Right renal pelvis (tissue), 4 donors: Measurements from ENCODE around the gene SGSM2. TPM values are rescaled to one million over a fixed set of nuclear protein-coding genes. Genes with fewer than 3 reads are reported as not detected.
A peak's percentile ranks its signal among the peaks of the same experiment; 100 is the strongest.
"Not testable (repeated sequence)": the region's sequence is repeated elsewhere in the genome, so short reads cannot be mapped to it uniquely, and the experiment has no call there.

Experiments
- DNase-seq, 4 donors: peaks; one replicate each; pipeline ENCODE4 v3.0.0-alpha.2; 2013; ENCODE audit warnings: low read depth in 4 of 4, low spot score in 3 of 4, missing footprints in 1 of 4
- polyA plus RNA-seq, 4 donors: library from polyadenylated mRNA; unstranded; fragments of 120-200 nt; gene quantifications; one replicate each; pipeline ENCODE4 v1.2.1, GENCODE V29; 2013; ENCODE audit not compliant: insufficient read length in 4 of 4

The SGSM2 gene
- polyA plus RNA-seq: 10 to 100 TPM; 60.9 to 78.0 (median 68.4) TPM

GRCh38 chr17:2336852-2337543, at the start of gene SGSM2:
SGSM2 (plus strand) TSS chr17:2337501; CDS start chr17:2337689, 188 bp downstream.
- DNase-seq: no peak

- DNase-seq: no peak
Observed at GRCh38 chr17:2289878-2290478, 47.3 kb upstream of the SGSM2 start.

- no peak for DNase-seq
Observed at GRCh38 chr17:2292100-2292499, 45.2 kb upstream of the SGSM2 start.

- DNase-seq: no peak
Observed at GRCh38 chr17:2295575-2295974, 41.7 kb upstream of the SGSM2 start.

GRCh38 chr17:2297023-2297422, 40.3 kb upstream of the SGSM2 start:
- DNase-seq: no peak

- no peak for DNase-seq
Observed at GRCh38 chr17:2299136-2299535, 38.2 kb upstream of the SGSM2 start.

- no peak for DNase-seq
Observed at GRCh38 chr17:2299756-2300155, 37.5 kb upstream of the SGSM2 start.

- no peak for DNase-seq
Observed at GRCh38 chr17:2302778-2303203, 34.5 kb upstream of the SGSM2 start.

- DNase-seq: peak; percentile 85 to 89 (median 86)
Observed at GRCh38 chr17:2303204-2304188, 33.8 kb upstream of the SGSM2 start, which contains the start of the genes SMG6 and SRR. SMG6 (minus strand) TSS chr17:2303785; CDS start chr17:2303720, 65 bp downstream. SRR (plus strand) TSS chr17:2303950; CDS start chr17:2315561, 11,611 bp downstream.

GRCh38 chr17:2304931-2305330, 32.4 kb upstream of the SGSM2 start:
- DNase-seq: no peak

- DNase-seq: peak in 1 of 4 donors; percentile 2
Observed at GRCh38 chr17:2309338-2310154, 27.8 kb upstream of the SGSM2 start.

- no peak for DNase-seq
Observed at GRCh38 chr17:2312736-2313135, 24.6 kb upstream of the SGSM2 start.

GRCh38 chr17:2316916-2317205, 20.4 kb upstream of the SGSM2 start:
- DNase-seq: not testable (repeated sequence)

- DNase-seq: no peak
Observed at GRCh38 chr17:2317796-2318195, 19.5 kb upstream of the SGSM2 start.

GRCh38 chr17:2319051-2319450, 18.2 kb upstream of the SGSM2 start:
- DNase-seq: no peak

- DNase-seq: no peak
Observed at GRCh38 chr17:2321399-2321798, 15.9 kb upstream of the SGSM2 start.

- DNase-seq: no peak
Observed at GRCh38 chr17:2323629-2324314, 13.5 kb upstream of the SGSM2 start.

GRCh38 chr17:2331303-2331702, 6.0 kb upstream of the SGSM2 start:
- DNase-seq: no peak

GRCh38 chr17:2335726-2336214, 1.5 kb upstream of the SGSM2 start:
- no peak for DNase-seq
